HG03442 (cell line): ENCODE measurements around the gene CSTA.
A peak's percentile ranks its signal among the peaks of the same experiment; 100 is the strongest.

Experiments used
- ATAC-seq: cut with Tn5 transposase; IDR thresholded peaks from one replicate; pipeline ENCODE4 v1.9.1; 2021; ENCODE audit warnings: mild to moderate bottlenecking, moderate library complexity; ENCODE audit not compliant: unreplicated experiment

The CSTA gene

DNA sequence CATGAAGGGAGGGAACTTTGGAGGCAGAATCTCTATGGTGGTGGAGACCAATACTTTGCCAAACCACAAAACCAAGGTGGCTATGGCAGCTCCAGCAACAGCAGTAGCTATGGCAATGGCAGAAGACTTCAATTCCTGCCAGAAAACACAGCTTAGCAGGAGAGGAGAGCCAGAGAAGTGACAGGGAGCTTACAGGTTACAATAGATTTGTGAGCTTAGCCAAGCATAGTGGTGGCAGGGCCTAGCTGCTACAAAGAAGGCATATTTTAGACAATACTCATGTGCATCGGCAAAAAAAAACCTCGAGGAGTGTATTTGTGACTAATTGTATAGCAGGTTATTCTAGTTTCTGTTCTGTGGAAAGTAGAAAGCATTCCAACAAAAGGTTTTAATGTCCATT, 6.4 kb upstream of the CSTA start:
- no peak for ATAC-seq

DNA sequence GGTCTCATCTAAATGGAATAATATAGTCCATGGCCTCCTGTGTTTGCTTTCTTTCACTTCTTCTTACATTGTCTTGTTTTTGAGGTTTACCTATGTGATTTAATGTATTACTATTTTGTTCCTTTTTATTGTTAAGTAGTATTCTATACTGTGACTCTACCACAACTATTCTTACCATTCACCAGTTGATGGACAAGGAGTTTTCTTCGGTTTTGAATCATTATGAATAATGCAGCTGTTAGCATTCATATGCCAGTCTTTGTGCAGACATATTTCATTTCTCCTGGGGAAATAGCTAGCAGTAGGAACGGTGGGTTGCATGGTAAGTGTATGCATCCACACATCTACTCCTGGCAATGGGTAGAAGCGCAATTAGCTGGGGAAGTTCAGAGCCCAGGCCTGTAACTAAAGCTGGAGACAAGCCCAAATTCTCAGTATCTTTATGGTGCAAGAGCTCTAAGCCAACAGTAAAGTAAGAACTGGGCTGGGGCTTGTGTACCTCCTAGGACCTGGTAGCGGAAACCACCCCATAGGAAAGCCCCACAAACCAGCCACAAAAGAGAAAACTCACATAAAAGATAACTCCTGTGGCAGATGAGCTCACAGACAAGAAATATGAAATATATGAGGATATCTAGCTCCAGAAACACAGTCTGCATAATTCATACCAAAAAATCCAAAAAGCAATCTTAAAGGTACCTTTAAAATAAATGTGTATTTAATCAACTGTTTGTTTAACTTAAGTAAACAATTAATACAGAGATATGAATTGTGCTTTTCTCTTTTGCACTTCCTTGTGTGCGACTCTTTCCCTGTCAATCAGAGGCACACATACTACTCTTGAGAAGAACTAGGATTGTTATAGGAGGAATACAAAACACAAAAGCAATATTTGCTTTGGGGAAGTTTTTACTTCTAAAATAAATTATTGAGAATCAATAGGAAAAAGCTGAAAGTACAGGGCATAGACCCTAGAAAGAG, 2.7 kb upstream of the CSTA start:
- peak; percentile 65 for ATAC-seq

DNA sequence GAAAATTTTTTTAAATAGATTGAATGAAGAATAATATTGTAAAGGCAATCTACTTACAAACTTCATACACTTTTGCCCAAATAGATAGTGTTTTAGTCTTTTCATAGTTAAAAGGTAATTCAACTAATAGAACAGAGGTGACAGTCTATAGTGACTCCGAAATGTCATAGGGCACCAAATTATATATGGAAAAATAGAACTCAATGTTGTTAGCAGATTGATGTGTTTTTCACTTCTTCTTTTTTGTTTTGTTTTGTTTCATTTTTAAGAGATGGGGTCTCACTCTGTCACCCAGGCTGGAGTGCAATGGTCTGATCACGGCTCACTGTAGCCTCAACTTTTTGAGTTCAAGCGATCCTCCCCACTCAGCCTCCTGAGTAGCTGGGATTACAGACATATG, 721 bp downstream of the CSTA start:
- ATAC-seq, result no peak

DNA sequence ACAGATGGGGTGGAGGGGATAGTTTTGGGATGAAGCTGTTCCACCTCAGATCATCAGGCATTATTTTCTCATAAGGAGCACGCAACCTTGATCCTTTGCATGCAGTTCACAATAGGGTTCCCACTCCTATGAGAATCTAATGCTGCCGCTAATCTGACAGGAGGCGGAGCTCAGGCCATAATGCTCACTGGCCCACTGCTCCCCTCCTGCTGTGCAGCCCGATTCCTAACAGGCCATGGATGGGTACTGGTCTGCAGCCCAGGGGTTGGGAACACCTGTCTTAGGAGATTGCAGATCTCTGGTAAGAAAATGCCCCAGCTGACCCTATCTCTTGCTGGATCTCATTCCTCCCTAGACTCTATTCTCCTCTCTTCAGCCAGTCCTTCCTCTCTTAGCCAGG, 6.8 kb downstream of the CSTA start:
- ATAC-seq, result no peak

DNA sequence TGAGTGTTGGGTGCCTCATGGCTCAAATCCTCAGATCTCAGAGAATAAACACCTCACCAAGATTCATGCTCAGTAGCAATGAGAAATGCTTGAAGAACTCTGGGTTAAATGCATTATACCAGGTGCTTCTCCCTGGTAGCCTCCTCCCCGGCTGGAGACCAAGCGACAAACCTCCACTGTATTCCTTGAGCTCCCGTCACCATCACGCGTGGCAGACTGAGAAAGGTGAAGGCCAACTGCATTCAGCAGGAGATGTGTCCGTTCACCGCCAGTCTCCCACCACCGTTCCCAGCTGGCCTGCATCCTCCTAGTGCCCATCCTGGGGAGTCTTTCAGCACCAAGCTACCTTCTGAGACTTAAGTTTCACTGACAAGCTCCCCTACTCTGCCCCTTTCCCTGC, 7.5 kb downstream of the CSTA start:
- ATAC-seq, result no peak

DNA sequence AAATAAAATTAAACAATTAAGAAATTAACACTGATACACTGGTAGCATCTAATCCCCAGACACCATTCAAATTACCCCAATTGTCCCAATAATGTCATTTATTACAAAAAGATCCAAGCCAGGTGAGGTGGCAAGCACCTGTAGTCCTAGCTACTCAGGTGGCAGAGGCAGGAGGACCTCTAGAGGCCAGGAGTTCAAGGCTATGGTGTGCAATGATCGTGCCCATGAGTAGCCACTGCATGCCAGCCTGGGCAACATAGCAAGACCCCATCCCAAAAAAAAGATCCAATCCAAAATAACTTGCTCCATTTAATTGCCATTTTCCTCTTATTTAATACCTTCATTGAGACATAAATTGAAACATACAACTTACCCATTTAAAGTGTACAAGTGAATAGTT, 17.8 kb downstream of the CSTA start:
- no peak for ATAC-seq

DNA sequence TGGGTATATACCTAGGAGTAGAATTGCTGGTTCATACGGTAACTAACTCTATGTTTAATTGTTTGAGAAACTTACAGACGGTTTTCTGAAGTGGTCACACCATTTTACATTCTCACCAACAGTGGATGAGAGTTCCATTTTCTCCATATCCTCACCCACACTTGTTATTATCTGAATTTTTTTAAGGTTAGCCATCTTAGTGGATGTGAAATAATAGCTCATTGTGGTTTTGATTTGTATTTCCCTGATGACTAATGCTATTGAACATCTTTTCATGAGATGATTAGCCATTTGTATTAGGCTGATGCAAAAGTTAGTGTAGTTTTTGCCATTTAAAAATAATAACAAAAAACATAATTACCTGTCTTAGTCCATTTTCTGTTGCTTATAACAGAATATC, 18.6 kb downstream of the CSTA start:
- ATAC-seq, result no peak

DNA sequence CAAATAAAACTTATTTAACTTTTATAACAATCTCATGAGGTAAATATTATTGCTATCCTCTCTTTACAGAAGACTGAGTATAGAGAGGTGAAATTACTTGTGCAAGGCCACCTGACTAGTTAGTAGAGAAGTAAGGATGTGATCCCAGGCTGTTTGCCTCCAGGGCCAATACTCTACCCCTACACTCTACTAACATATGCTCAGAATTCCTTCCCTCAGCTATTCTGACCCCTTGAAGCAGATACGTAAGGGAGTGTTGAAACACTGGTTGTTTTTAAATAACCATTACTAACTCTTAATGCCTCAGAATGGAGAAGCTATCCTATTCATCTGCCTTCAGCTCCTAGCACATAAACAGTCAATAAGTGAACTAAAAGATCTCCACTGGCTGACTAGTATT, 24.1 kb downstream of the CSTA start:
- no peak for ATAC-seq

DNA sequence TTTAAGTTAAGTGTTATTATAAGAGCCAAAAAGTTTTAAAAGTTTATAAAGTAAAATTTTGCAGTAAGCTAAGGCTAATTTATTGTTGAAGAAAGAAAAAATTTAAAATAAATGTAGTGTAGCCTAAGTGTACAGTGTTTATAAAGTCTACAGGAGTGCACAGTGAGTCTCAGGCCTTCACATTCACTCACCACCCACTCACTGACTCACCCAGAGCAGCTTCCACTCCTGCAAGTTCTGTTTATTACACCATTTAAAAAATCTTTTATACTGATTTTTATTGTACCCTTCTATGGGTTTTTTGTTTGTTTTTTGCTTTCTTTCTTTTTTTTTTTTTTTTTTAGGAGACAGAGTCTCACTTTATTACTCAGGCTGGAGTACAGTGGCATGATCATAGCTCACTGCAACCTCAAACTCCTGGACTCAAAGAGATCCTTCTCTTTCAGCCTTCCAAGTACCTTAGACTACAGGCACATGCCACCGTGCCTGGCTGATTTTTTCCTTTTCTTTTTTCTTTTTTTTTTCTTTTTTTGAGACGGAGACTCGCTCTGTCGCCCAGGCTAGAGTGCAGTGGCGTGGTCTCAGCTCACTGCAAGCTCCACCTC, 25.9 kb downstream of the CSTA start:
- ATAC-seq, result no peak

DNA sequence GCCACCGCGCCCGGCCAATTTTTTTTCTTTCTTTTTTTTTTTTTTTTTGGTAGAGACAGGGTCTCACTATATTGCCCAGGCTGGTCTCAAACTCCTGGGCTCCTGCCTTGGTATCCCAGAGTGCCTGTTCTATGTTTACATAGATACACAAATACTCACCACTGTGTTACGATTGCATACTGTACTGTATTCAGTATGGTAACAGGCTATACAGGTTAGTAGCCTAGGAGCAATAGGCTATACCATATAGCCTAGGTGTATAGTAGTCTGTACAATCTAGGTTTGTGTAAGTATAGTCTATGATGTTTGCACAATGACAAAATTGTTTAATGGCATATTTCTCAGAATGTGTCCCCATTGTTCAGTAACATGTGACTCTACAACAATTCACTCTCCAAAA, 26.6 kb downstream of the CSTA start:
- no peak for ATAC-seq

DNA sequence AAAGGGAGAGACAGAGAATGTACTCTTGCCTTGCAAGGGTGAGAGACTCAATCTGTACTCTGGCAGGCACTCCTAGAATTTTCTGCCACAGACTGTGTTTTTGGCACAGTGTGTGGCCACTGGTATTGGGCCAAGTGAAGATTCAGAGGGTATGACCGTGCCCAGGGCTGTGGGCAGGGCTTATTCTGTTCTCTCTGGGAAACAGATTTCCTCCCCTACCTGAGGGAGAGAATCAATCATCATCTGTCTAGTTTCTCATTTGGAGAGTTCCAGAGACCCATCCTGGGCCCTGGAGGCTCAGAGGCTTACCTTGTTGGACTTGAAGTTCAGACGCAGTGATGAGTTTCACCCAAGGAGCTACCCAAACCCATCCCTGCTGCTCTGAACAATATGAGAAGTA, 28.2 kb downstream of the CSTA start:
- ATAC-seq, result no peak

DNA sequence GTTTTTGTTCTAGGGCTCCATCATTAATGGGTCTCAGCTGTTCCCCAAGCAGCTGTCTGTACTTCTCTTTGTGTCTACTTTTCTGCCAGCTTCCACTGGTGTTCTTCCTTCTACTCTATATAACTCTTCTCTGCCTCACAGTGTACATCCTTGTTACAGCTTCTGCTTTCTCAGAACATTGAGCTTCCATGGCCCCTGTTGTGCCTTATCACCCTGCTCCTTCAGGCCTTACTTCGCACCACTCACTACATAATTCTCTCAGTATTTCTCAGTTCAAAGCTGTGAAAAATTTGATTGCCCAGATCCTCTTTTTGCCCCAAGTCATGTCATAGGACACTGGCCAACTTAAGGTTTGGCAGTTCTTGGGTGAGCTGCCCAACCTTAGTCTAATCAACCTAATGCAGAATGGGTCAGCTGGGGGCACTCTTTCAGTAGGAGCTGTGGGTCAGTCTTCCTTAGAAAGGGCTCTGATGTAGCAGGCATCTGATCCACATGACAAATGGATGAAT, 28.9 kb downstream of the CSTA start:
- no peak for ATAC-seq

DNA sequence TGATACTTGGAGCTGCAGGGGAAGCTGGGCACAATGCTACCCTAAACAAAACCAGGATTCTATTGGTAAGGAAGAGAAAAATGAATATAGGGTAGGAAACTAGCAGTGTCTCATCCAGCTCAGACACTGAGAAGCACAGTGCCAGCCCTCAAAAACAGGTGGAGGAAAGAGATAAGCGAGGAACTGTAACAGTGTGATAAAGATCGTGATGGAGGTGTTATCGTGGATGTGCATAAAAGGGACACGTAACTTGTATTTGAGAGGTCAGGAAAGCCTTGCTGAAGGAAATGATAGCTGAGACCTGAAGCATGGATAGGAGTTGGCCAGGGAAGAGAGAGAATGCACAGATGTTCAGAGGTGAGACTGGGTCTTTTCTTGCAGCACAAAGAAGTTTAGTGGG, 30.6 kb downstream of the CSTA start:
- ATAC-seq, result no peak

DNA sequence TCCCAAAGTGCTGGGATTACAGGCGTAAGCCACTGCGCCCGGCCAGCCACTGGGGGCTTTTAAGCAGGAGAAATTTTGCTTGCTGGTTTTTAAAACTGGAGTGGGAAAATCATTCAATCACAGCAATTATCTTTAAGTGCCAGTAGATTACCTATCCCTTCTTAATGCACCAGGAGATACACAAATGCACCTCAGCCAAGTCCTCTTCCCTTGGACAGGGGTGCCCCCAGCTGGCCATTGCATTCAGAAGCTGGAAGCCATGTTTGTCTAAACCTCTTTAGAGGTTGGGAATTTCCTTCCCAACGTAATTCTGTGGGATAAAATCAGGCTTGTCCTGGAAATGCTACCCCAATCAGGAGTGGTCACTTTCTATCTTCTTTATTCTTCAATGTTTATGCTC, 31.4 kb downstream of the CSTA start:
- no peak for ATAC-seq

DNA sequence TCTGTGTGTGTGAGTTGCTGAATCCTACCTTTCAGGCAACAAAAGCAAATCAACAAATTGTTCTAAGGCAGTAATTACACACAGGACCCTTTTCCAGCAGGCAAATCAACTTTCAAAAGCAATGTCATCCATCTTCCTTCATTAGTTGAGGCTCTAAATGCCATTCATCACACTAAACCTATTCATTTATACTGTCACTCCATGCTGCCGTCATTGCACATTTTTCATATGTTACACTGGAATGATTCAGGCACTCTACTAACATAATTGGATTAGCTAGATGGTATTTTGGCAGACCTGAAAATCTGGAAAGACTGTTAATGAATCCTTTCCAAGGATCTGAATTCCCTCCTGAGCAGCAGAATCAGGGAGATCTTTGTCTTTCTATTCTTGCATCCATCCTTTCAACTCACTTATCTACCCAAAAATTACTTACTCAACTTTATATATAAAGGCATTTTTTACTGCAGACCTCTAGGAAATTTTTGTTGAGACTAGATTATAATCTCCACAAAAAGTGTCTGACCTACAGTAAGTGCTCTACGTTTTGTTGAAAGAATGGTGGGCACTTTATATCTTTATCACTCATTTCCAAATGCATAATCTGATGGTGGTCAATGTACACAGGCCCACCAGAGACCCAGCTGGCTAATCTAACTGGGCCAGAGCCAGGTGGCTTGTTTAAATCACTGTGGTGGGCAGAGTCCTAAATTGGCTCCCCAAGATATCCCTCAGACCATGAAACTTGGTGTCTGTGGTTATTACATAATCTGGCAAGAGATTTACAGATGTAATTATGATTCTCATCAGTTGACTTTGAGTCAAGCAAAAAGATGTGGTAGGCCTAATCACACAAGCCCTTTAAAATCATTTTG, 33.0 kb downstream of the CSTA start:
- no peak for ATAC-seq

DNA sequence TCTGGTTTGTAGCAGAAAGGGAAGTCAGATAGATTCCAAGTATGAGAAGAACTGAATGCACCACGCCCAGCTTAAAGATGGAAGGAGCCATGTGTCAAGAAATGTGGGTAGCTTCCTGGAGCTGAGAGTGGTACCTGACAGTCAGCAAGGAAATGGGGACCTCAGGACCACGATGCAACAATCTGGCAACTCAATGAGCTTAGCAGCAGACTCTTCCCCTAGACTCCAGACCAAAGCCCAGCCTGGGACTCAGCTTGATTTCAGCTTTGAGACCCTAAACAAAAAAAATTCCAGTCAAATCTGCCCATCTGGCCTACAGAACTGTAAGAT, 33.6 kb downstream of the CSTA start:
- no peak for ATAC-seq

DNA sequence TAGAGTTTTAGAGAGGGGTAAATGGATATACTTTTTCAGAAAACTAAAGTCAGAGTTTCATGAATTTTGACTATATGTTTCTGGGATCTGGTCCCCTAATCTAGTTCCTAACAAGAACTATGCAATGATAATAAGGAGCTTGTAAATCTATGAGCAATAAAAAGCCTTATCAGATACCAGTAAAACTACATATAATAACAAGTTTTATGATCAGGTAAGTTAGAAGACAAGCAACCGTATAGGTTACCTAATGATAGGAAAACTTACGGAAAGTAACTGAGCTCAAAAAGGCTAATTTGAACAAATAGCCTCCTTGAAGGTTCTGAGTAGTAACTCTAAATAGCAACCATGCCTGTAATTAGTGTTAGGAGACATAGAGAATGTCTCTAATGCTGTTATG, 37.0 kb downstream of the CSTA start:
- ATAC-seq, result no peak

DNA sequence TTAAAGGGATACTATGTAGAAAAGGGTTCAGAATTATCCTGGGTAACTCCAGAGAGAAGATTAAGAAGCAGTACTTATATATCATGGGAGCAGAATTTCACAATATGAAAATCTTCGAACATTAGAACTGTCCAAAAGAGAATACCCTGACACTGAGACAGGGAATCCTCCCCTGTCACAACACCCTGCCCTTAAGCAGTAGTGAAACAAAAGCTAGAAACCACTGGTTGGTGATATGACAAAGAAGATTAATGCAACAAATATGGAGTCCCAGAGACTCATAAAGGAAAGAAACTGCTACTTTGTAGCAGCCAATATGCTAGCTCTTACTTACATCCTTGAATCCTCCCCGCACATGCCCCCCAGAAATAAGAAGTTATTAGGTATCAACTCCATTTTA, 39.4 kb downstream of the CSTA start:
- no peak for ATAC-seq

DNA sequence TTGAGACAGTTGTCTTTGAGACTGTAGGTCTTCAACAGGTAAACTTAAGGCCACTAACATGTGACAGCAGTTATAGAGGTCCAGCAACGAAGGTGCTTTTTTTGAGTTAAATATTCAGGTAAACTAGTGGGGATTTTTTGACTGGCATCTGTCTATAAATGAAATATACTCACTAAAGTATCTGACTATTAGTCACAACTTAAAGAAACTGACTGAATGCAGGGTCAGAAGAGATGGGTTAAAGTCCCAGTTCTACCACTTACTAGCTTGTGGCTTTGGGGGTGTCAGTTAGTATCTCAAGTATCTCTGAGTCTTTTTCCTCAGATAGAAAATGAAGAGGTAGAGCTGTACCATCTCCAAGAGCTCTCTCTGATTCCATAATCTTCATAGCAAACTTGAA, 40.0 kb downstream of the CSTA start:
- peak; percentile 33 for ATAC-seq

DNA sequence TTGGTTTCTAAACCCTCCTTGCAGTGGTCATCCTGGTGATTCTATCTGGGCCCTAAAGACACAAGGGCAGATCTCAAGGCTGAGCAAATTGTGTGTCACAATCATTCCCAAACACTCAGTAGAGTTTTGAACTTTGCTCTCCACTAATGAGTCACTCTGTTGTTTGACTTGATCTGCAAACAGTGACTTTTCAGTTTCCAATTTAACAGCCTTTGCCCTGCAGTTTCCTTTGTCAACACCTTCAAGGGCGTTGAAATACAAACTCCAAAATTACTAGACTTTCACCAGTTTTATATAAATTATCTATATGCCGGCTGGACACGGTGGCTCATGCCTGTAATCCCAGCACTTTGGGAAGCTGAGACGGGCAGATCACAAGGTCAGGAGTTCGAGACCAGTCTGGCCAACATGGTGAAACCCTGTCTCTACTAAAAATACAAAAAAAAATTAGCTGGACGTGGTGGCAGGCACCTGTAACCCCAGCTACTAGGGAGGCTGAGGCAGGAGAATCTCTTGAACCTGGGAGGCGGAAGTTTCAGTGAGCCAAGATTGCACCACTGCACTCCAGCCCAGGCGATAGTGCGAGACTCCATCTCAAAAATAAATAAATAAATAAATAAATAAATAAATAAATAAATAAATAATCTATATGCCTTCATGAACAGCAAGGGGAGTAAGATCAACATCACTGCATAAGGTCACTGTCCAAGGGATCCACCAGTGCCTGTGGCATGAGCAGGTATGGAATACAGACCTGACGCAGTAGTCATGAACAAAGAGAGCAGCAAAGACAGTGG, 40.7 kb downstream of the CSTA start:
- peak; percentile 79 for ATAC-seq

DNA sequence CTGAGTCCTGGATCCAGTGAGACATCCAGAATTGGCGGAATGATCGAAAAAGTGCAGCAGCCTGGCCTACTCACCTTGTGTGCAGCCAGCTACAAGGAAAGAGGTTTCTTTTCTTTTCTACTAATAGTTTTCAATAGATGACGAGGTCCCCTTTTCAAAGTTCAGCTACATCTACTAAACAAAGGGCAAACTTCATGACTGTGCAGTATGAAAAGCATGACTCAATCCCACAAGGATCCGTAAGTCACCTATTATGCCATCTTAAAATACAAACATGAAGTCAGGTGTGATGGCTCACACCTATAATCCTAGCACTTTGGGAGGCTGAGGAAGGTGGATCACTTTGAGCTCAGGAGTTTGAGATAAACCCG, 41.3 kb downstream of the CSTA start:
- no peak for ATAC-seq
